GM10248 (cell line): ENCODE measurements around the gene BAIAP2L2.

Experiments
- CTCF ChIA-PET: fragments of 300-600 bp; sonication (Branson Sonifier 250); formaldehyde crosslinking; extraction: SDS; loops from one replicate; lab custom pipeline; 2021; ENCODE audit warnings: antibody characterized with exemption; lab: Yijun Ruan, JAX
- POLR2A ChIA-PET: fragments of 350-650 bp; sonication (Branson Sonifier 250); formaldehyde crosslinking; extraction: SDS; loops from one replicate; lab custom pipeline; 2020; ENCODE audit warnings: antibody characterized with exemption; lab: Yijun Ruan, JAX
- DNase-seq: peaks from one replicate; pipeline ENCODE4 v3.0.0; 2012; ENCODE audit errors: extremely low spot score
- TF ChIP-seq, protein P1 (sequence below): IDR thresholded peaks from 2 replicates; pipeline ENCODE4 v1.5.1; 2012; ENCODE audit warnings: mild to moderate bottlenecking, low read depth; ENCODE audit errors: extremely low read depth, missing control alignments, control extremely low read depth

BAIAP2L2 gene

DNA sequence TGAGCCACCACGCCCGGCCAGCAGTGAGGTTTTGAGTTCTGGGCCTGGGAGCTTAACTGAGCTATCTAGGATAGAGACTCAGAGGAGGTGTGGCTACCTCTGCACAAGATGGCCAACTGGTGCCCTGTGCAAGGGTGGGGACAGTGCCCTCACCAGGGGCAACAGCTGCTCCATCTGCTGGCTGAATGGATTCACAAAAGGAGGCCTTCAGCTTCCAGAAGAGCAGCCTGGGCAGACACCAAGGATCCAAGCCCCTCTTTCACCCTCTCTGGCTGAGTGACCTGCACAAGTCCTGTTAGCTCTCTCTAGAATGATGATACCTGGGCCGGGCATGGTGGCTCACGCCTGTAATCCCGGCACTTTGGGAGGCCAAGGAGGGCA lies 33.5 kb upstream of the BAIAP2L2 start:
- POLR2A ChIA-PET = no interaction called here
- CTCF ChIA-PET = interaction anchor here (1.0 to 1.7 kb wide), 4 partner anchors 23 to 92 kb away, joined by 3 to 4 read pairs (median 3); no protein-coding TSS in a partner anchor
- no peak for DNase-seq
- TF ChIP-seq, protein P1, sequence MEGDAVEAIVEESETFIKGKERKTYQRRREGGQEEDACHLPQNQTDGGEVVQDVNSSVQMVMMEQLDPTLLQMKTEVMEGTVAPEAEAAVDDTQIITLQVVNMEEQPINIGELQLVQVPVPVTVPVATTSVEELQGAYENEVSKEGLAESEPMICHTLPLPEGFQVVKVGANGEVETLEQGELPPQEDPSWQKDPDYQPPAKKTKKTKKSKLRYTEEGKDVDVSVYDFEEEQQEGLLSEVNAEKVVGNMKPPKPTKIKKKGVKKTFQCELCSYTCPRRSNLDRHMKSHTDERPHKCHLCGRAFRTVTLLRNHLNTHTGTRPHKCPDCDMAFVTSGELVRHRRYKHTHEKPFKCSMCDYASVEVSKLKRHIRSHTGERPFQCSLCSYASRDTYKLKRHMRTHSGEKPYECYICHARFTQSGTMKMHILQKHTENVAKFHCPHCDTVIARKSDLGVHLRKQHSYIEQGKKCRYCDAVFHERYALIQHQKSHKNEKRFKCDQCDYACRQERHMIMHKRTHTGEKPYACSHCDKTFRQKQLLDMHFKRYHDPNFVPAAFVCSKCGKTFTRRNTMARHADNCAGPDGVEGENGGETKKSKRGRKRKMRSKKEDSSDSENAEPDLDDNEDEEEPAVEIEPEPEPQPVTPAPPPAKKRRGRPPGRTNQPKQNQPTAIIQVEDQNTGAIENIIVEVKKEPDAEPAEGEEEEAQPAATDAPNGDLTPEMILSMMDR = no peak

DNA sequence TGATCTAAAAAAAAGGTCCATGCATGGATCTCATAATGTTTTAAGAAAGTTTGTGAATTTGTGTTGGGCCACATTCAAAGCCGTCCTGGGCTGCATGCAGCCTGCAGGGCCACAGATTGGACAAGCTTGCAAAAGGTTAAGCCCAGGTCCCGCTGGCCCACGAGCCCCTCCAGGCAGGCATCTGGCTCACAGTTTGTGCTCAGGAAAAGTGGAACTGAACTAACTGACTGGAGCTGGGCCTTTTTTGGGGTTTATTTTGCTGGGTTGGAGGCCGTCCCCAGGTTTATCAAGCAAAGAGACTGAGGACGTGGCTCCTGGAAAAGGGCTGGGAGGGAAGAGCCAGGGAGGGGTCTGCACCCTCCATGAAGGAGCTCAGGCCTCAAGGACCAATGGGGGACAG lies 32.1 kb upstream of the BAIAP2L2 start:
- ChIA-PET POLR2A (no interaction called here), CTCF (interaction anchor here (1.0 kb wide), 1 partner anchor 28 kb away, joined by 5 read pairs; no protein-coding TSS in a partner anchor)
- TF ChIP-seq, protein P1 = no peak
- no peak for DNase-seq

DNA sequence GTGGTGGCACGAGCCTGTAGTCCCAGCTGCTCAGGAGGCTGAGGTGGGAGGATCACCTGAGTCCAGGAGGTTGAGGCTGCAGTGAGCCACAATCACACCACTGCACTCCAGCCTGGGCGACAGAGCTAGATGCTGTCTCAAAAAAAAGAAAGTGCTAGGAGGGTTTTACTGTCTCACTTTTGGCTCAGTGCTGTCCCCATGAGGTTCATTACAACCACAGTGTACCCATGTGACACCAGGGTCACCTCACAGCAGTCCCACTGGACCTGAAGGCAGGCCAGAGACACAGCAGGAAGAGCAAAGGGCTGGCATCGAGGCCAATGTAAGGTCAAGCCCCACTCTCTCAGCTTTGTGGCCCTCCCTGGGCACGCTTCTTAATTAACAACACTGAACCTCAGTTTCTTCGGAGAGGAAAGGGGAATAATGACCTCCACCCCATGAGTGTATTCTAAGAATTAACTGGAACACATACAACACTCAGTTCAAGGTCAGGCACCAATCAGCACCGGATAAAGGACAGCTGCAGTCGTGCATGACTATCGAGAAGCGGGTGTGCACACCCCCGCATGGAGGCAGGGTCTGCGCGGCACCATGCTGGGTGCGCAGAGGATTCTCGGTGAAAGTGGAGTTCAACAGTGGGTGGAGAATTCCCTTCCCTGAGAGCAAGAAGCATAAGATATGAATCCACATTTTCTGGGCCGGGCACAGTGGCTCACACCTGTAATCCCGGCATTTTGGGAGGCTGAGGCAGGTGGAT lies 30.9 kb upstream of the BAIAP2L2 start:
- TF ChIP-seq, protein P1 = no peak
- POLR2A ChIA-PET = interaction anchor here (0.5 kb wide), 1 partner anchor 54 kb away, joined by 3 read pairs; no protein-coding TSS in a partner anchor
- DNase-seq = no peak
- CTCF ChIA-PET = interaction anchor here (1.0 to 1.4 kb wide), 2 partner anchors 9 to 27 kb away, joined by 3 to 5 read pairs; no protein-coding TSS in a partner anchor

DNA sequence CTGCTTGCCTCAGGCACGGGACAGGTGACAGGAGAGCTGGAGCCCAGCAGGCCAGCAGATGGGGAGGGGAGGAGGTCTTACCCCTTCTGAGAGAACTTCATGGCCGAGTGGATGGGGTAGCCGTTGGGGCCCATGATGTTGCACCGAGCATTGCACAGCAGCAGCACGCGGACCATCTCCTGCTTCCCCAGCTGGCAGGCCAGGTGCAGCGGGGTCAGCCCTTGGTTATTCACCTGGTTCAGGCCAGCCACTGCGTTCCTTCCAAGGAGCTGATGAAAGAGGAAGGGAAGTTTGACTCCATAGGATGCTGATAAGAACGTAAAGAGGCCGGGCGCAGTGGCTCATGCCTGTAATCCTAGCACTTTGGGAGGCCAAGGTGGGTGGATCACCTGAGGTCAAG lies 29.4 kb upstream of the BAIAP2L2 start:
- no peak for DNase-seq
- TF ChIP-seq, protein P1 = no peak
- CTCF ChIA-PET = interaction anchor here (1.4 to 1.5 kb wide), 3 partner anchors 11 to 88 kb away, joined by 3 to 7 read pairs (median 5); no protein-coding TSS in a partner anchor
- POLR2A ChIA-PET = no interaction called here

DNA sequence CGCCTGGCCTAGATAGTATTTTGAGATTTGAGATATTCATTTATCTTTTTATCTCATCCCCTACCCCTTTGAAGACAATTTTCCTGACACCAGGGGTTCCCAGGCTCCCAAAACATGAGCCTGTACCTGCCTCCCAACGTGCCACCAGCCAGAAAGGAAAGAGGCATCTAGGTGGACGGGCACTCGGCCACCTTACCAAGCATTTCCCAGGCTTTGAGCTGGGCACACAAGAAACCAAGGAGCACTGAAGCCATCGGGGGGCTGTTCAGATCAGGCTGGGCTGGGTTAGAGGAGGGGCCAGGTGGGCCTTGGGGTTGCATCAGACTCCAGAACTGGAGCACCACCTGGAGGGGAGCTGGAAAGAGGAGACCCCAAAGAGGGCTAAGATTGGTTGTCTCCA lies 28.5 kb upstream of the BAIAP2L2 start:
- ChIA-PET POLR2A (no interaction called here), CTCF (interaction anchor here (1.4 kb wide), 1 partner anchor 25 kb away, joined by 7 read pairs; no protein-coding TSS in a partner anchor)
- no peak for DNase-seq
- TF ChIP-seq, protein P1 = no peak

DNA sequence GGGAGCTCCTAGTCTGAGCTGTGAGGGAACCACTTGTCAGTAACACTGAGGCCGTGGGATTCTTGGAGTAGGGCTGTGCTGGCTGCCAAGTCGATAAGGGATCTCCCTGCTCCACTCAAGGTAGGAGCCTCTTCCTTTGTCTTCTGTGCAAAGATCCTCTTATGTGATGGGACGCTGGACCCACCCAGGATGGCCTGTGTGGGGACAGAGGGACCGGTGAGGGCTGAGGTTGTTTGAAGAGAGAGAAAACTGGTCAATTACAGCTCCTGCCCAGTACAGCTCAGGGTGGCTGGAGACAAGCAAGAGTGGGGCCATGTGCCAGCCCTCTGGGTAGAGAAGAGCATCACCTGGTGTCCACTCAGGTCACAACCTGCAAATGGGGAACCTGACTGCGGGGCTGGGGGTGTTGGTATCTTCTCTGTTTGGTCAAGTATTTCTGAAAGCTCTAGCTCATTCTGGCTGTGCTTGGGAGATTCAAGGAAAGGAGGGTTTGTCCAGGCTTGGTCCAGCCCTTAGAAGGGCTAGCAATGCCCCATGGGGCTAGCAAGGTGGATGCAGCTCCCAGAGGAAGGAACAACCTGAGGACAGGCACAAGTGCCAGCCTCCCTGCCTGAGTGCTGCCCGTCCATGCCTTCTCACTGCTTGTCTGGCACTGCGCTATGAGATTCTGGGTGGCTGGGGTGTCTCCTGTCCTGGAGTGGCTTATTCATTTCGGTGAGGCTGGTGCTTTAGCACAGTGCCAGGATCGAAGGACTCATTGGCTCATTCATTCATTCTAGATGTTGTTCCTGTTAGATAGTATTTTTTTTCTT lies 27.6 kb upstream of the BAIAP2L2 start:
- no peak for DNase-seq
- POLR2A ChIA-PET = no interaction called here
- CTCF ChIA-PET = interaction anchor here (0.8 to 2.6 kb wide), 5 partner anchors 8 to 86 kb away, joined by 3 to 14 read pairs (median 6); no protein-coding TSS in a partner anchor
- TF ChIP-seq, protein P1 = no peak
